Activated T-cell treated with anti-CD3 and anti-CD28 coated beads for 24 hours (primary cell): ENCODE results near the gene TRMT2A.

ENCODE experiments used
- DNase-seq: peaks from one replicate; pipeline ENCODE4 v3.0.0-alpha.2; 2020; ENCODE audit warnings: low read depth

Gene TRMT2A

DNA sequence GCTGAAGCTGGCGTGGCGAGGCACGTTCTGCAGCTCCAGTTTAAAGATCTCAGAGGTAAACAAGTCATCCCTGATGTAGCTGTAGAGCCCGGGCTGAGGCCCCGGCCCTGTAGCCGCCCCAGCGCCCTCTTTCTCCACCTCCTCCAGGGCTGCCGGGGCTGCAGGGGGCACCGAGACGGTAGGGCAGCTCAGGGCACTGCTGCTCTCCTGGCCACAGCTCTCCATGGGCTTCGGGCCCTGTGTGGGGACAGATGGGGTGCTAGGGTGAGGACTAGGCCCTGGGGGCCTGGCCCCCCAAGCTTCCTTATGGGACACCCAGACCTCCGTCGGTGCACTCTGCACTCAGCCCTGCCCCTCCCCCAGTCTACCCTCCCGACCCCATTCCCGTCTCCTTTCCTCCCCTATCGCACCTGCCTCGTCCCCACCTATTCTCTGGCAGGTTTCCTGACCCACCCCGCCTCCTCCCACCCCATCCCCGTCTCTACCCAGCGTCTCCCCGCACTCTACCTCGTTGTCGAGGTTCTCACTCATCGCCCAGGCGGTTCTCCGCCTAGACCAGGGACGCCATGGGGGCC lies 563 bp downstream of the TRMT2A start:
- no peak for DNase-seq

- DNase-seq = no peak
Measured at GRCh38 chr22:20115691-20116375, 1.2 kb downstream of the TRMT2A start, which contains the start of gene RANBP1. Gene RANBP1, plus strand, starts transcription at chr22:20116104. Its CDS starts 81 bp downstream, at chr22:20116185.

DNA sequence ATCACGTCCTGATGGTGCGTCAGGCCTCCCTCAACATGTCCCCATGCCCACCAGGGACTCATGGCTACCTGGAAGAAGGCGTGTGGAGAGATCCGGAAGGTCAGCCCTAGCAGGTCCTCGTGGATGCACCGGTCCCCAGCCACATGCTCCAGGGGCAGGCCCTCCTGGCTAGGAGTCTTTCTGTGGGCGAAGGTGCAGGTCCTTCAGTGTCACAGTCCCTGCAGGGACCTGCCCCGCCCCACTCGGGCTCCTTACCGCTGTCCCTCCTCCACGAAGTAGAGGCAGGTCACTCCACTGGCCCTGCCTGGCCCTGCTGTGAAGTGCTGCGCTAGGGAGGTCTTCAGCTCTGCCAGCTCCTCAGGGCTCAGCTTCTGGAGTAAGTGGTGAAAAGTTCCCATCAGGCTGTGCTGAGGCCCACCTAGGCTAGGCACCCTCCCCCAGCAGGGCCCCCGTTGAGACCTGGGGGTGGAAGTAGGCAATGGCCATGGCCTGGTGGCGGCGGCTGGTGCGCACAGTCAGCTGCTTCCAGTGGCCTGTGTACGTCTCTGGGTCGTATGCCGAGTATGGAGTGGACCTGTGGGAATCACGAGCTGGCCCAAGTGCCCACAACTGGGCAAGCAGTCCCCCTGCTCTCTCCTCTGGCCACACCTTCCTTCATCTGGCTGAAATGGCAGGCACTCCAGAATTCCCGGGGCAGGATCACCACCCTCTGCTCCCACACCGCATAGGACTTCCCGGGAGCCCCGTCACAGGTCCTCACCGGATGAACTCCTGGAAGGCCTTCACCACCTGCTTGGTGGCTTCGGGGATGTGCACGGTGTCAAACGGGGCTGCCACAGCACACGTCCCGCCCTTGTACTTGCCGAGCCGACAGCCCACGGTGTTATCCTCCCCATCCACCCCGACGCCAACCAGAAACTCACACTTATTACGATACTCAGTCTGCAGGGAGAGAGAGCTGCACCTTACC lies 2.2 kb downstream of the TRMT2A start:
- DNase-seq = no peak

DNA sequence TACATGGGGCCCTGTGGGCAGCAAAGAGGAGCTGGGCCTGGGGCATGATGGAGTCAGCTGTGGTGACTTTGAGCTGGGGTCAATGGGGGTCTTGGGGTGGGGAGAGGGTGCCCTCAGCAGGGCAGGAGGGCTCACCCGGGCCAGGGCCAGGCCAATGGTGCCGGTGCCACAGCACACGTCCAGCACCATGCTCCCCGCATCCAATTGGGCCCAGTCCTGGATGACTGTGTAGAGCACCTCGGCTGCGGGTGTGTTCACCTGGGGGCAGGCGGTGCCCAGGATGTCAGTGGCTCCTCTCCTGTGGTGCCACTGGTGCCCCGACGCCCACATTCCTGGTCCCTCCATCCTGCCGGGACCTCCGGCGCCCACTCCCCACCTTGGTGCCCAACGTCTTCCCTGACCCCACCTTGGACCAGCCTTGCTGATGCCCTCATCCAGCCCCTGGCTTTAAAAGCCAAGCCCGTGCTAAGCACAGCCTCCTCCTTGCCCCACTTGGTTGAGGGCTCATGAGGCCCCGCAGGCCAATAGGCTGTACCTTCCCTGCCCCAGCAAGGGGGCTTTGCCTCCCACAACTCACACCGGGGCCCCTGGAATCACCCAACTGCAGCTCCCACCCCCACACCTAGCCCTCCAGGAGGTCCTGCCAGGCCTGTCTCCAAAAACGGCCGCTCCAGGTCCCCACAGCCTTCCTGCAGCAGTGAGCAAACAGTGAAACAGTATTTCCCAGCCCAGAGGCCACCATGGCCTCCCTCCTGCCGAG lies 3.3 kb downstream of the TRMT2A start:
- no peak for DNase-seq

DNA sequence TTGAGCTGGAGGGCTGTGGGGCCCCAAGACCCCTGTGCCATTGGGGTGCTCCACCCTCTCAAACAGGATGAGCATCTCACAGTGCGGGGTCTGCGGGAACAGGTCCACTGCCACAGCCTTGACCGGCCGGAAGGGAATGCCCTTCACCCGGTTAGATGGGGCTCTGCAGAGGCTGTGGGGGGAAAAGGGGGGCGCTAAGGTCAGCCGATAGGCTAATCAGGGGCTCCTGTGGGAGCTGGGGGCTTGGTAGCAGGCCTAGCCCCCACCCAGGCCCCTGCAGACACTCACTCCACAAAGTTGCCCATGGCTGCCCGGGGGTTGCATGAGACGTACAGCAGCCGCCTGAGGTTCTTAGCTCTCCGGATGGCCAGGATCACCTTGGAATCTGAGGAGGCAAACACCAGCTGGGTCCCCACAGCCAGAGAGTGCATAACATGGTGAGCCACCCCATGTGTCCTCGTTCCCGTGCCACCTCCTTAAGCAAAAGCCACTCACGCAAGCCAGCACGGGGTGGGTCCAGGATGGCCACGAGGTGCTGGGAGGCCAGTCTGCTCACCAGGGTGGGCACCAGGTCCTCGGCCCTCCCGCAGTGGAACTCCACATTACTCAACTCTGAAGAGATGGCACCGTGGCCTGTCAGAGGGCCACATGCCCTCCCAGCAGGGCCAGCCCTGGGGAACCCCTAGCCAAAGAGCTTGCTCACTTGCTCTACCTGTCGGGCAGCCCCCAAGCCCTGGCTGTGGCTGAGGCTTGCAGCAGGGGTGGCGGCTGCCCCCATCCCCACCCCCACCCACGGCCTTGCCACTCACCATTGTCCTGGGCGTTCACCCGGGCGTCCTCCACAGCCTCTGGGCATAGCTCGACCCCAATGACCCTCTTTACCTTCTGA lies 4.2 kb downstream of the TRMT2A start:
- no peak for DNase-seq

DNA sequence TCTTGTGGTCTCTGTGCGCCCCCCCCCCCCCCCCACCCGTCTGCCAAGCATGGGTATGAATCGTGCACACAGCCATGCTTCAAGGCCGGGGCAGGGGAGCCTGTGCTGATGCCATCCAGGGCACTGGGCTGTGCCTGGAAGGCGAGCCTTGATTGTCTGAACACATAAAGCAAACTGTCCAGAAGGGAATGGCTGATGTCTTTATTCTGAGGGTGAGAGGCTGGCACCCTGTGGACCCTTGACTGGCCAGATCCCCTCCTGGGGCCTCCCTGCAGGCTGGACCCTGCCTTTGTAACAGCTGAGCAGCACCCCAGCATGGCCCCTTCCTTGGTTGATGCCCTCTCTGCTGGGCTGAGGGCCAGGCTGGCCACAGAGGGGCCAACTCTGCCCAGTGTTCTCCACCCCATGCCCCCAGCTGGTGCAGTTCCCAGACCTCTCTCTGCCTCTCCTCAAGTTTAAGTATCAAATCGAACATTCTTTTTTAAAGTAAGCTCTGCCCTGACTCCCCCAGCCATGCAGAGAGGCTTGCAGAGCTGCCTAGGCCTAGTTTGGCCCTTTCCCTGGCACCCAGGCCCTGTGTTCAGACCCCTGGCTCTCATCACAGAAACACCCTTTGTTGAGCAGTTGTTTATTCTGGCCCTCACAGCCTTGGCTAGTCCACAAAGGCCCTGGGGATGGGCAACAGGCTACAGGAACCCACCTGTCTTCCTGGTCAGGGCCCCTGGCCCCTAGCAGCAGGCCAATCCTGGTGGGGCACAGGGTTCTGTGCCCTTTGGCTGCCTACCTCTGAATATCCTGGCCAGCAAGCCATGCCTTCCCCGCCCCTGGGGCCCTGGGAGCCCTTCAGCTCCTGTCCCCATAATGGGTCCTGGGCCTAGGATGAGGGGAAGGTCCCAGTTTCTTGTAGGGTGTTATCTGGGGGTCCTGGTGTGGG lies 5.1 kb downstream of the TRMT2A start:
- DNase-seq = no peak

GRCh38 chr22:20111045-20111688 lies 5.9 kb downstream of the TRMT2A start:
- no peak for DNase-seq

DNA sequence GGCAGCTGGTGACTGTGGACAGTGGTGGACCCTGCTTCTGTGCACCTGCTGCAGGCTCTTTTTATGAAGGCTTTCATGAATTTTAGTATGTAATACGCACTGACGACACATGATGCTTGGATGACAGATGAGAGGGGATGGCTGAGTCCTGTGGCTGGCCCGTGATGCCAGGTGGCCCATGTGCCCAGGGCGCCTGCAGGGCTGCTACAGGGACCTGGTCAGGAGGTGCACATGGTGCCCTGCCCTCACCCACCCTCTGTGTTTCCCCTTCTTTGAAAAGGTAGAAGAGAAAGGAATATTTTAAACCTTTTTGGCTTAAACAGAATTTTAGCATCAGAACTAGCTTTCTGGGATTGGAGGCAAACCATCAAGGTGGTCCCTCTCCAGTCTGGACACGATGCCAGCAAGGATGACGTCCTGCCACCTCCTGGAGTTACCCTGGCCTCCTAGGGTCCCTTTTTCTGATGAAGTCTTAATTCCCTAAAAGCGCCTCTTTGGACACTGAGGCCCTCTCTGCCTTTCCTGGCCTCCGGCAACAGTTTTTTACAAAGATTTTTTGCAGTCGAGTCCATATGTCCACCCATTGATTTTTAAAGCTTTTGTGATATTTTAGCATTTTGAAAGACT lies 6.6 kb downstream of the TRMT2A start:
- DNase-seq = no peak

DNA sequence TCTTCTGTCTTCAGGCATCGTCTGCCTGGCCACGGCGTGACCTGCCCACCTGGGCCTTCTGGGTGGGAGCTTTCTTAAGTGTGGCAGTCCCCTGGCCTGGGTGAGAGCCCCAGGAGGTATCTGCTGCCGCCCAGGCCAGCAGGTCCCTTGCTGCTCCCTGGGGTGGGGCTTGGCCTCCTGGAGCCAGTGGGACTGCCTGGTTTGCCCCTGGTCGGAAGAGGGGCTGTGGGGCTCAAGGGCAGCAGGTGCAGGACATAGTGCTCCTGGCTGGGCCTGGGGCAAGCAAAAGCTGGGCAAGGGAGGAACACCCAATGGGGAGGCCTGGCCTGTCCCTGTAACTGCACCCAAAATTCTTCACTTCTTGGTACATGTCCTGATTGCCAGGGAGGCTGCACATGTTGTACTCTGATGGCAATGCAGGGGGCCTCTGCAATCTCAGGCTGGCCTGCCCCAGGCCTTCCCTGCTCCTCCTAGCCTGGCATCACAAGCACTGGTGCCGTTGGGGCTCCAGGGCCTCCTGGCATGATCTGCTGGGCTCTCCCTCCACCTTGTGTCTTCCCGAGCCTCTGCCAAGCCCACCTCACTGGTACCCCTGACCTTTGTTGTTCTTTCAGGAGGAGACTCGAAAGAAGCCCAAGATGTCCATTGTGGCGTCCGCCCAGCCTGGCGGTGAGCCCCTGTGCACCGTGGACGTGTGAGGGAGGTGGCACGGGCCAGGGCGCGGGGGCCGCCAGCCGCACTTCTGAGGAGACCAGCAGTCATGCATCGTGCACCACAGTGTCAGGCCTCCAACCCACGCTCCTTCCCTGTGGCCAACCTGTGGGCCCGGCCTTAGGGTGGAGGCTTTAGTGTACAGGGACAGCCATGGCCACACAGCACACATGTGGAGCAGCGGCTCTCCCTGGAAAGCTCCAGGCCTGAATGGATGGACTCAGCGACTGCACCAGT lies 7.3 kb downstream of the TRMT2A start:
- DNase-seq = no peak

DNA sequence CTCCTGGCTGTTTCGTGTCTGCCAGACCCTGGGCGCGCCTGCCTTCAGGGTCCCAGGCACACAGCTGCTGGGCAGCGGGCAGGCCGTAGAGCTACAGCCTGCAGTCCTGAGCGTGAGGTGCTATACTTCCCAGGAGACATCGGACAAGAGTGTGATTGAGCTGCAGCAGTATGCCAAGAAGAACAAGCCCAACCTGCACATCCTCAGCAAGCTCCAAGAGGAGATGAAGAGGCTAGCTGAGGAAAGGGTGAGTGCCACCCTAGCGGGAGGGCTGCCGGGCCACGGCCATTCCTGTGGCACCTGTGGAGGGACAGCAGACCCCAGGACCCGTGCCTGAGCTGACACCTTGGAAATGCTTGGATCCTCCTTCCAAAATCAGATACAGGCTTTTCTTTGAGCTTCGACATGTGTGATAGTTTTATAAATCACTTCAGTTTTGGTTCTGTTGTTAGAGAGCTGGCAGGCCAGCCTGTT lies 8.2 kb downstream of the TRMT2A start:
- no peak for DNase-seq

DNA sequence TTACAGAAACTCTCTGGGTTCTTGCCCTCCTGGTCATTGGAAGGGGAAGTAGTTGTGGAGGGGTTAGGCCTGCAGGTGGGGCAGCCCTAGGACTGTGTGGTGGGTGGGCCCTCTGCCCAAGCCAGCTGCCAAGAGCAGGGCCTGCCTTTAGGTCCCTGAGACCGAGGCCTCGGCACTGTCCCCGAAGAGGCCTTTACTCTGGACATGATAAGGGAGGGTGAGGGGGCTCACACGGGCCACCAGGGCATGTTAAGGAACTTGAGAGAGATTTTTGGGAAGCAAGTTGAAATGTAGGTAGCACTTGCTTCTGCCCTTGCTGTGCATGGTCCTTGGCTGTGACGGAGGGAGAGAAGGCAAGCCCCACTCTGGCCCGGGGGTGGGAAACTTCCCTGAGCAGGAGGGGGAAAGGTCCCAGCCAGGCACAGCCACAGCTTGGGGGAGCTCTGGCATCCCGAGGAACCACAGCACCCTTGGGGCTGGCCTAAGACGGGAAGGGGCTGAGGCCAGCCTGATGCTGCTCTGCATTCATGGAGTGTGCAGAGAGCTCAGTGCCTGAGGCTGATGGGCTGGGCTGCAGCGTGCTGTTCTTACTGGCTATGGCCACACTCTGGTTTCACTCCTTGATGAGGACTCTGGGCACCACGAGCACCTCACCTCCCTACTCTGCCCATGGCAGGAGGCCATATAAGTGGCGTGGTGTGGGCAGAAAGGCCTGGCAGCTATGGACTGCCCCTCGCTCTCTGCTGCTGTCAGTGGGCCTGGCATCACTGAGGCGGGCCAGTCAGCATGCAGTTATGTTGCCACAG lies 8.9 kb downstream of the TRMT2A start:
- DNase-seq = no peak

GRCh38 chr22:20107471-20107901 lies 9.5 kb downstream of the TRMT2A start:
- no peak for DNase-seq

- DNase-seq = no peak
Measured at GRCh38 chr22:20106849-20107237, 10.2 kb downstream of the TRMT2A start.

DNA sequence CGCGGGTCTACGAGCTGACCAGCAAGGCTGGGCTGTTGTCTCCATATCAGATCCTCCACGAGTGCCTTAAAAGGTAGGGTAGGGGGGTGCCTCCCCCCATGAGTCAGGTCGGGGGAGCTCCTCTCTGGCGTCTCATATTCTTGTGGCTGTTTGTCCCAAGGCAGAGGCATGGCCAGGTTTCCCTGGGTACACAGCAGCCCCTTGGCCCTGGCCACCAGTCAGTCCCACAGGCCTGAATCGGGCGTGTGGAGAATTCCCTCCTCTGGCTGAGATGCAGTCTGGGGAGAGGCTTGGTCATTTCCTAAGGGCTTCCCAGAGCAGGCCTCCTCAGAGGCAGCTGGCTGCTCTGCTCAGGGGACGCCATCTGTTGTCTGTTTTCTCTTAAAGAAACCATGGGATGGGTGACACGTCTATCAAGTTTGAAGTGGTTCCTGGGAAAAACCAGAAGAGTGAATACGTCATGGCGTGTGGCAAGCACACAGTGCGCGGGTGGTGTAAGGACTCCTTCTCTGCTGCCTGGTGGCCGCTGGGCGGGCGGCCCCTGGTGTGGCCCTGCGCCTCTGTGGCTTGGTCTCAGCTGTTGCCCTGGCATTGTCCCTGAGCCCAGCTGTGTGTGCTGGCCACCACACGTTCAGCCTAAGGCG lies 10.7 kb downstream of the TRMT2A start:
- no peak for DNase-seq

- DNase-seq = no peak
Measured at GRCh38 chr22:20105456-20106204, 11.4 kb downstream of the TRMT2A start.
